Measurements from ENCODE around the gene ANXA9. TPM values are rescaled to one million over a fixed set of nuclear protein-coding genes. Genes with fewer than 3 reads are reported as not detected.

The ANXA9 gene, protein sequence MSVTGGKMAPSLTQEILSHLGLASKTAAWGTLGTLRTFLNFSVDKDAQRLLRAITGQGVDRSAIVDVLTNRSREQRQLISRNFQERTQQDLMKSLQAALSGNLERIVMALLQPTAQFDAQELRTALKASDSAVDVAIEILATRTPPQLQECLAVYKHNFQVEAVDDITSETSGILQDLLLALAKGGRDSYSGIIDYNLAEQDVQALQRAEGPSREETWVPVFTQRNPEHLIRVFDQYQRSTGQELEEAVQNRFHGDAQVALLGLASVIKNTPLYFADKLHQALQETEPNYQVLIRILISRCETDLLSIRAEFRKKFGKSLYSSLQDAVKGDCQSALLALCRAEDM
- polyA plus RNA-seq, result 0.11 TPM

GRCh38 chr1:150981805-150982712, at the start of gene ANXA9:
Gene ANXA9 (plus strand): TSS chr1:150982292. CDS start chr1:150983106, 814 bp downstream.
- no peaks in the 10 kb centered on the region for H3K9me3 Mint-ChIP-seq
- H3K27me3 Mint-ChIP-seq, result peaks cover 2% of the 10 kb centered on the region
- H3K4me1 Mint-ChIP-seq, result peaks cover 11 to 19% (median 14%) of the 10 kb centered on the region in 3 donors
- H3K27ac Mint-ChIP-seq, result peak within 1 kb of the TSS in 1 of 3 donors; percentile 26
- no peaks in the 10 kb centered on the region for H3K36me3 Mint-ChIP-seq
- H3K4me3 Mint-ChIP-seq, result no peak within 1 kb of the TSS

DNA sequence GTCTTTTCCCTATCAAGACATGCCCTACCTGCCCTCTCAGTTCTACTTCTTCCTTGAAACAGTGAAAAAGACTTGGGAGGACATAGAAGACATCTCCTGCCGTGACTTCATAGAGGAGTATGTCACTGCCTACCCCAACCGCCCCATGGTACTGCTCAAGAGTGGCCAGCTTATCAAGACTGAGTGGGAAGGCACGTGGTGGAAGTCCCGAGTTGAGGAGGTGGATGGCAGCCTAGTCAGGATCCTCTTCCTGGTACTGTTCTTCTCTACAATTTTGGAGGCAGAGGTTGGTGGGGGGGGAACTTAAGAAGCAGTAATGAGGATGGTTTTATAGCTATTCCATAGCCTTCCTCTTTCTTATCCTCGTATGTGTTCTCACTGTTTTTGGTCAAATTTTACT, 37.2 kb upstream of the ANXA9 start:
- Mint-ChIP-seq H3K27me3 (no peaks in the 10 kb centered on the region), H3K4me3 (no peak overlapping the region), H3K27ac (no peak overlapping the region), H3K36me3 (peaks cover 17% of the 10 kb centered on the region), H3K4me1 (no peaks in the 10 kb centered on the region), H3K9me3 (no peaks in the 10 kb centered on the region)

GRCh38 chr1:150954708-150955107, 27.4 kb upstream of the ANXA9 start:
- H3K4me1 Mint-ChIP-seq, result peaks cover 0 to 3% (median 0%) of the 10 kb centered on the region in 3 donors
- no peak overlapping the region for H3K27ac Mint-ChIP-seq
- no peak overlapping the region for H3K4me3 Mint-ChIP-seq
- no peaks in the 10 kb centered on the region for H3K27me3 Mint-ChIP-seq
- peaks cover 11% of the 10 kb centered on the region for H3K36me3 Mint-ChIP-seq
- no peaks in the 10 kb centered on the region for H3K9me3 Mint-ChIP-seq

- Mint-ChIP-seq H3K27me3 (no peaks in the 10 kb centered on the region), H3K9me3 (no peaks in the 10 kb centered on the region), H3K36me3 (peaks cover 11% of the 10 kb centered on the region), H3K27ac (peak overlapping the region in 1 of 3 donors; percentile 92), H3K4me3 (no peak overlapping the region), H3K4me1 (peaks cover 0 to 5% (median 0%) of the 10 kb centered on the region in 3 donors)
Observed at GRCh38 chr1:150955280-150955679, 26.8 kb upstream of the ANXA9 start.

DNA sequence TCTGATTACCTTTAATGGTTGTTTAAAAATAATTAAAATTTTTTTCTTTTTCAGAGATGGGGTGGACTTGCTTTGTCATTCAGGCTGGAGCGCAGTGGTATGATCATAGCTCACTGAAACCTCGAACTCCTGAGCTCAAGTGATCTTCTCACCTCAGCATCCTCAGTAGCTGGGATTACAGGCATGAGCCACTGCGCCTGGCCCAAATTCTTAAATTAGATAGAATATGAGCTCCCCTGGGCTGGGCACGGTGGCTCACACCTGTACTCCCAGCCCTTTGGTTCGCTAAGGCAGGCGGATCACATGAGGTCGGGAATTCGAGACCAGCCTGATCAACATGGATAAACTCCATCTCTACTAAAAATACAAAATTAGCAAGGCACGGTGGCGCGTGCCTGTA, 24.4 kb upstream of the ANXA9 start:
- H3K36me3 Mint-ChIP-seq, result peaks cover 10% of the 10 kb centered on the region
- H3K27ac Mint-ChIP-seq, result no peak overlapping the region
- no peaks in the 10 kb centered on the region for H3K27me3 Mint-ChIP-seq
- peaks cover 0 to 3% (median 0%) of the 10 kb centered on the region in 3 donors for H3K4me1 Mint-ChIP-seq
- H3K9me3 Mint-ChIP-seq, result no peaks in the 10 kb centered on the region
- no peak overlapping the region for H3K4me3 Mint-ChIP-seq

DNA sequence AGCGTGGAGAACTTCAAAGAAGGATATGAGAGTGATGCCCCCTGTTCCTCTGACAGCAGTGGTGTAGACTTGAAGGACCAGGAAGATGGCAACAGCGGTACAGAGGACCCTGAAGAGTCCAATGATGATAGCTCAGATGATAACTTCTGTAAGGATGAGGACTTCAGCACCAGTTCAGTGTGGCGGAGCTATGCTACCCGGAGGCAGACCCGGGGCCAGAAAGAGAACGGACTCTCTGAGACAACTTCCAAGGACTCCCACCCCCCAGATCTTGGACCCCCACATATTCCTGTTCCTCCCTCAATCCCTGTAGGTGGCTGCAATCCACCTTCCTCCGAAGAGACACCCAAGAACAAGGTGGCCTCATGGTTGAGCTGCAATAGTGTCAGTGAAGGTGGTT, 21.4 kb upstream of the ANXA9 start:
- H3K9me3 Mint-ChIP-seq, result no peaks in the 10 kb centered on the region
- H3K27ac Mint-ChIP-seq, result no peak overlapping the region
- H3K36me3 Mint-ChIP-seq, result peaks cover 4% of the 10 kb centered on the region
- H3K27me3 Mint-ChIP-seq, result no peaks in the 10 kb centered on the region
- H3K4me3 Mint-ChIP-seq, result no peak overlapping the region
- peaks cover 0 to 2% (median 0%) of the 10 kb centered on the region in 3 donors for H3K4me1 Mint-ChIP-seq

- no peaks in the 10 kb centered on the region for H3K27me3 Mint-ChIP-seq
- peaks cover 4% of the 10 kb centered on the region for H3K36me3 Mint-ChIP-seq
- H3K27ac Mint-ChIP-seq, result no peak overlapping the region
- H3K9me3 Mint-ChIP-seq, result no peaks in the 10 kb centered on the region
- peaks cover 0 to 5% (median 2%) of the 10 kb centered on the region in 3 donors for H3K4me1 Mint-ChIP-seq
- H3K4me3 Mint-ChIP-seq, result no peak overlapping the region
Observed at GRCh38 chr1:150961756-150962155, 20.3 kb upstream of the ANXA9 start.

DNA sequence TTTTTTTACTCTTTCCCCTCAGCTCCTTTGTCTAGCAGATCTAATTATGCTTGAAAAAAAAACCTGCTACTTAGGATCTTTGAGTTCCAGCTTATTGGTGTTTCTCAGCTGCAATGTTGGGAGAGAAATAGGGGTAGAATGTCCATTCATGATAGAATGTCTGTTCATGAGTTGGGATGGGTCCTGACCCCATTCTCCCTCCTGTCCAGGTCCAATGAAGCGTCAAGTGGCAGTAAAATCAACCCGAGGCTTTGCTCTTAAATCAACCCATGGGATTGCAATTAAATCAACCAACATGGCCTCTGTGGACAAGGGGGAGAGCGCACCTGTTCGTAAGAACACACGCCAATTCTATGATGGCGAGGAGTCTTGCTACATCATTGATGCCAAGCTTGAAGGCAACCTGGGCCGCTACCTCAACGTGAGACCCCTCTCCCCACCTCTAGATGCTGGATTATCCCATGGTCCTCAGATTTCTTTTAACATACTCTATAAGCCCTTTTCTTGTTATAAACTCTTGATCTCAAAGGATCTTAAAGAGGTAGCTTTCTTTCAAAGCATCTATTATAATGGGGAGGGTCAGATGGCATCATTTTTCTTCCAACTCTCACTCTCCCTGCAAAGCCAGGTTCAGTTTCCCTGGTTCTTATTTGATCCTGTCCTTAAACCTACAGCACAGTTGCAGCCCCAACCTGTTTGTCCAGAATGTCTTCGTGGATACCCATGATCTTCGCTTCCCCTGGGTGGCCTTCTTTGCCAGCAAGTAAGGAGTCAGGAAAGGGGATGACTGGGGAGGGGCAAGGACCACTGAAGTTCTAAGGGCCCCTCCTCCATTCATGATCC, 18.6 kb upstream of the ANXA9 start:
- H3K27ac Mint-ChIP-seq, result peak overlapping the region in 2 of 3 donors; percentile 11 to 59

GRCh38 chr1:150964164-150964489, 18.0 kb upstream of the ANXA9 start:
- Mint-ChIP-seq H3K9me3 (no peaks in the 10 kb centered on the region), H3K27ac (peak overlapping the region in 1 of 3 donors; percentile 59), H3K4me1 (peaks cover 1 to 5% (median 2%) of the 10 kb centered on the region in 3 donors), H3K4me3 (no peak overlapping the region), H3K36me3 (peaks cover 5% of the 10 kb centered on the region), H3K27me3 (no peaks in the 10 kb centered on the region)

More for the DNA sequence above, 18.6 kb upstream of the ANXA9 start:
- no peaks in the 10 kb centered on the region for H3K9me3 Mint-ChIP-seq
- H3K4me1 Mint-ChIP-seq, result peaks cover 0 to 5% (median 2%) of the 10 kb centered on the region in 3 donors
- H3K4me3 Mint-ChIP-seq, result peak overlapping the region in 1 of 4 donors; percentile 47
- no peaks in the 10 kb centered on the region for H3K27me3 Mint-ChIP-seq
- H3K36me3 Mint-ChIP-seq, result peaks cover 5% of the 10 kb centered on the region

GRCh38 chr1:150965605-150966004, 16.5 kb upstream of the ANXA9 start:
- Mint-ChIP-seq H3K4me1 (peaks cover 0 to 5% (median 4%) of the 10 kb centered on the region in 3 donors), H3K27me3 (no peaks in the 10 kb centered on the region), H3K9me3 (no peaks in the 10 kb centered on the region), H3K27ac (no peak overlapping the region), H3K4me3 (no peak overlapping the region), H3K36me3 (peaks cover 4% of the 10 kb centered on the region)

- Mint-ChIP-seq H3K27me3 (no peaks in the 10 kb centered on the region), H3K27ac (peak overlapping the region in 2 of 3 donors; percentile 14 to 21), H3K4me3 (peak overlapping the region in 1 of 4 donors; percentile 21), H3K36me3 (peaks cover 2% of the 10 kb centered on the region), H3K9me3 (no peaks in the 10 kb centered on the region), H3K4me1 (peaks cover 0 to 7% (median 5%) of the 10 kb centered on the region in 3 donors)
Observed at GRCh38 chr1:150966011-150966410, 16.1 kb upstream of the ANXA9 start.

- no peaks in the 10 kb centered on the region for H3K9me3 Mint-ChIP-seq
- peak overlapping the region in 1 of 3 donors; percentile 1 for H3K27ac Mint-ChIP-seq
- H3K4me1 Mint-ChIP-seq, result peaks cover 11 to 23% (median 17%) of the 10 kb centered on the region in 3 donors
- H3K4me3 Mint-ChIP-seq, result no peak overlapping the region
- H3K27me3 Mint-ChIP-seq, result no peaks in the 10 kb centered on the region
- H3K36me3 Mint-ChIP-seq, result peaks cover 2% of the 10 kb centered on the region
Observed at GRCh38 chr1:150967936-150968335, 14.2 kb upstream of the ANXA9 start.

- Mint-ChIP-seq H3K9me3 (no peaks in the 10 kb centered on the region), H3K4me1 (peaks cover 15 to 29% (median 19%) of the 10 kb centered on the region in 3 donors), H3K4me3 (no peak overlapping the region), H3K36me3 (peaks cover 2% of the 10 kb centered on the region), H3K27me3 (no peaks in the 10 kb centered on the region), H3K27ac (peak overlapping the region in 1 of 3 donors; percentile 75)
Observed at GRCh38 chr1:150968491-150968890, 13.6 kb upstream of the ANXA9 start.

- Mint-ChIP-seq H3K36me3 (peaks cover 2% of the 10 kb centered on the region), H3K27ac (no peak overlapping the region), H3K9me3 (no peaks in the 10 kb centered on the region), H3K27me3 (no peaks in the 10 kb centered on the region), H3K4me1 (peaks cover 17 to 29% (median 19%) of the 10 kb centered on the region in 3 donors), H3K4me3 (no peak overlapping the region)
Observed at GRCh38 chr1:150969626-150970025, 12.5 kb upstream of the ANXA9 start.

All from IgD-negative memory B cell (primary cell).